Hematopoietic multipotent progenitor cell treated with erythropoietin and hydrocortisone succinate and interleukin-3 and kit ligand, for 6 days (in vitro differentiated cells): Measurements from ENCODE around the gene EFCAB6.

Experiments used
- DNase-seq: peaks from one replicate; pipeline ENCODE4 v3.0.0-alpha.2; 2015

EFCAB6 gene

GRCh38 chr22:43569111-43569510 is 243.0 kb downstream of the EFCAB6 start:
- no peak for DNase-seq

- no peak for DNase-seq
Measured at GRCh38 chr22:43567691-43568324, 244.3 kb downstream of the EFCAB6 start.

- no peak for DNase-seq
Measured at GRCh38 chr22:43566561-43567332, 245.4 kb downstream of the EFCAB6 start.

GRCh38 chr22:43566021-43566420 is 246.1 kb downstream of the EFCAB6 start:
- DNase-seq: no peak

GRCh38 chr22:43564859-43565258 is 247.2 kb downstream of the EFCAB6 start:
- no peak for DNase-seq

GRCh38 chr22:43563571-43563970 is 248.5 kb downstream of the EFCAB6 start:
- DNase-seq: no peak

GRCh38 chr22:43562843-43563242 is 249.3 kb downstream of the EFCAB6 start:
- no peak for DNase-seq

GRCh38 chr22:43561415-43562178 is 250.5 kb downstream of the EFCAB6 start:
- DNase-seq: no peak

- no peak for DNase-seq
Measured at GRCh38 chr22:43560651-43561050, 251.5 kb downstream of the EFCAB6 start.

GRCh38 chr22:43555561-43556515 is 256.3 kb downstream of the EFCAB6 start:
- DNase-seq: no peak

GRCh38 chr22:43554694-43555365 is 257.3 kb downstream of the EFCAB6 start:
- no peak for DNase-seq

GRCh38 chr22:43554259-43554636 is 257.9 kb downstream of the EFCAB6 start:
- DNase-seq: no peak

- no peak for DNase-seq
Measured at GRCh38 chr22:43553451-43554258, 258.4 kb downstream of the EFCAB6 start.

GRCh38 chr22:43550672-43551071 is 261.4 kb downstream of the EFCAB6 start:
- no peak for DNase-seq

GRCh38 chr22:43550024-43550620 is 262.0 kb downstream of the EFCAB6 start:
- no peak for DNase-seq

GRCh38 chr22:43546186-43546585 is 265.9 kb downstream of the EFCAB6 start:
- peak; percentile 5 for DNase-seq

- no peak for DNase-seq
Measured at GRCh38 chr22:43544289-43544673, 267.8 kb downstream of the EFCAB6 start.

GRCh38 chr22:43543522-43544288 is 268.4 kb downstream of the EFCAB6 start:
- DNase-seq: no peak

- no peak for DNase-seq
Measured at GRCh38 chr22:43542681-43543521, 269.2 kb downstream of the EFCAB6 start.
